PFSK-1 (cell line): Measurements from ENCODE around the gene AADAT.

Source experiments
- FOXP2 ChIP-seq: optimal IDR thresholded peaks from 2 replicates; pipeline ENCODE3; 2011; ENCODE audit warnings: borderline replicate concordance, control low read depth, inconsistent platforms; ENCODE audit not compliant: insufficient read depth; ENCODE audit errors: extremely low read length, extremely low read depth
- POLR2AphosphoS5 ChIP-seq: IDR thresholded peaks from 2 replicates; pipeline ENCODE4 v1.6.1; 2012; ENCODE audit warnings: low read depth, mild to moderate bottlenecking, control low read depth, low read length, moderate library complexity
- REST ChIP-seq, 2 experiments: IDR thresholded peaks; 2 replicates each; pipeline versions ENCODE4 v1.6.1 to v1.8.0; 2011 to 2012; ENCODE audit warnings: low read depth in 2 of 2, low read length in 2 of 2, control low read depth in 1 of 2, inconsistent platforms in 1 of 2, mild to moderate bottlenecking in 1 of 2, moderate library complexity in 1 of 2; ENCODE audit not compliant: insufficient read depth in 1 of 2
- SIN3A ChIP-seq: IDR thresholded peaks from 2 replicates; pipeline ENCODE4 v1.6.1; 2012; ENCODE audit warnings: mild to moderate bottlenecking, low read length, moderate library complexity, borderline replicate concordance; ENCODE audit not compliant: insufficient read depth
- TAF1 ChIP-seq: IDR thresholded peaks from 2 replicates; pipeline ENCODE4 v1.6.1; 2012; ENCODE audit warnings: low read length, control low read depth, borderline replicate concordance; ENCODE audit not compliant: insufficient read depth

The AADAT gene

GRCh38 chr4:170106900-170107299, 17.1 kb upstream of the AADAT start:
- TF ChIP-seq POLR2AphosphoS5 (no peak), SIN3A (no peak), FOXP2 (no peak), TAF1 (no peak), REST (IDR thresholded peaks at IDR 0.05; ENCODE audit: insufficient read depth in 1 of 2, low read depth in 2 of 2, low read length in 2 of 2) (no peak)

- TF ChIP-seq POLR2AphosphoS5 (no peak), REST (IDR thresholded peaks at IDR 0.05; ENCODE audit: insufficient read depth in 1 of 2, low read depth in 2 of 2, low read length in 2 of 2) (no peak), TAF1 (no peak), FOXP2 (no peak), SIN3A (no peak)
These were observed 12.7 kb upstream of the AADAT start for GRCh38 chr4:170102426-170102825.

- no peak for TF ChIP-seq TAF1
- no peak for TF ChIP-seq REST (IDR thresholded peaks at IDR 0.05; ENCODE audit: insufficient read depth in 1 of 2, low read depth in 2 of 2, low read length in 2 of 2)
- TF ChIP-seq POLR2AphosphoS5 = no peak
- TF ChIP-seq FOXP2 = no peak
- TF ChIP-seq SIN3A = no peak
These were observed 7.9 kb upstream of the AADAT start for GRCh38 chr4:170097681-170098080.

GRCh38 chr4:170093973-170094535, 4.3 kb upstream of the AADAT start:
- no peak for TF ChIP-seq REST (IDR thresholded peaks at IDR 0.05; ENCODE audit: insufficient read depth in 1 of 2, low read depth in 2 of 2, low read length in 2 of 2)
- TF ChIP-seq TAF1 = no peak
- no peak for TF ChIP-seq FOXP2
- no peak for TF ChIP-seq POLR2AphosphoS5
- TF ChIP-seq SIN3A = no peak

GRCh38 chr4:170091069-170091696, 1.4 kb upstream of the AADAT start:
- TF ChIP-seq TAF1 (no peak), SIN3A (no peak), REST (IDR thresholded peaks at IDR 0.05; ENCODE audit: insufficient read depth in 1 of 2, low read depth in 2 of 2, low read length in 2 of 2) (no peak), POLR2AphosphoS5 (no peak), FOXP2 (no peak)
